Activated CD8-positive, alpha-beta memory T cell treated with anti-CD3 and anti-CD28 coated beads, Interleukin-2, amount 50 U/mL, for 24 hours (primary cell): ENCODE results near the gene C10orf105.

Experiments
- DNase-seq: peaks from one replicate; pipeline ENCODE4 v3.0.0-alpha.2; 2020; ENCODE audit errors: extremely low read depth

Gene C10orf105

DNA sequence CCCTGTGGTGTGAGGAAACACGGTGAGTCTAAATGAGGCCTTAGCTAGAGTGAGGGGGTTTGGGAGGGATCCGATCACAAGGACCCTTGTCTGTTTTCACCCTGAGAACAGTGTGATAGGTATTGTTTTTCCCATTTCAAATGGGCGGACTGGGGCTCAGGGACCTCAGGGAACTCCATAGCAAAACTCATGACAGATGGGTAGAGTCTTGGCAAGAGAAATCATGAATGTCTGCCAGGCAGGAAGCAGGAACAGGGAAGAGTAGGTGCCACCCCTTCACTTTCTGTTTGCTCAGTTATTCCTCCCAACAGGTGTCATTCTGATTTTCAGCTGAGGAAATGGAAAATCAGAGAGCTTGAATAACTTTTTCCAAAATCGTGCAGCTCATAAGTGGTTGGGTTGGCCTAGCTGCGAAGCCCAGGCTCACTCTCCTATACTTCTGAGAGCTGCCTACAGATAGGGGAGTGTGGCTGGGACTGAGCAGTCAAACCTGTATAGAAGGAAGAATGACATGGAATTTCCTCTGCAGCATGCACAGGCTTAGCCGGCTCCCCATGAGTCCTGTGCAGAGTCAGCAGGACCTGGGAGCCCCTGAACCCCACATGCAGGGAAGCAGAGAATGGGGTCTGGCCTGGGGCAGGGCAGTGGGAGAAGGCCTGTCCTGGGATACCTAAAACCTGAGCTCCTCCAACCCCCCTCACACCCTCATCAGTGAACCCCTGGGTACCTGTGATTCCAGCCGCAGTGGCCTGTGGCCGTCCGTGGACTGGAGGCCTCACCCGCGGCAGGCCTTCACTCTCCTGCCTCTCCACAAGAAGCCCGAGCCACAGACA is 17.6 kb upstream of the C10orf105 start:
- no peak for DNase-seq

DNA sequence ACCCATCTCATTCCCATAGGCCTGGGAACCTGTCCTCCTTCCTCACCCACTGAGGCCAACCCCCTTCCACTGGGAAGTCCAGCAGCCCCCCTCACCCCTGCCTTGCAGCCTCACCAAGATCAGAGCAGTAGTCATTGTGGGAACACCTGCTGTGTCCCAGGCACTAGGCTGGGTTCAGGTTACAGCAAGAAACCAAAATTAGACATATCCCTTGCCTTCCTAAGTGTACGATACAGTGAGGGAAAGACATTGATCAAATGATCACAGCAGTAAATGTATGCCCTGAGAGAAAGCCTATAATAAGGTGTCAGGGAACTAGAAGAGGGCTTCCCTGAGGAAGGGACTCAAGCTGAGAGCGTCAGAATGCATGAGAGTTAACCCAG is 17.0 kb upstream of the C10orf105 start:
- no peak for DNase-seq

DNA sequence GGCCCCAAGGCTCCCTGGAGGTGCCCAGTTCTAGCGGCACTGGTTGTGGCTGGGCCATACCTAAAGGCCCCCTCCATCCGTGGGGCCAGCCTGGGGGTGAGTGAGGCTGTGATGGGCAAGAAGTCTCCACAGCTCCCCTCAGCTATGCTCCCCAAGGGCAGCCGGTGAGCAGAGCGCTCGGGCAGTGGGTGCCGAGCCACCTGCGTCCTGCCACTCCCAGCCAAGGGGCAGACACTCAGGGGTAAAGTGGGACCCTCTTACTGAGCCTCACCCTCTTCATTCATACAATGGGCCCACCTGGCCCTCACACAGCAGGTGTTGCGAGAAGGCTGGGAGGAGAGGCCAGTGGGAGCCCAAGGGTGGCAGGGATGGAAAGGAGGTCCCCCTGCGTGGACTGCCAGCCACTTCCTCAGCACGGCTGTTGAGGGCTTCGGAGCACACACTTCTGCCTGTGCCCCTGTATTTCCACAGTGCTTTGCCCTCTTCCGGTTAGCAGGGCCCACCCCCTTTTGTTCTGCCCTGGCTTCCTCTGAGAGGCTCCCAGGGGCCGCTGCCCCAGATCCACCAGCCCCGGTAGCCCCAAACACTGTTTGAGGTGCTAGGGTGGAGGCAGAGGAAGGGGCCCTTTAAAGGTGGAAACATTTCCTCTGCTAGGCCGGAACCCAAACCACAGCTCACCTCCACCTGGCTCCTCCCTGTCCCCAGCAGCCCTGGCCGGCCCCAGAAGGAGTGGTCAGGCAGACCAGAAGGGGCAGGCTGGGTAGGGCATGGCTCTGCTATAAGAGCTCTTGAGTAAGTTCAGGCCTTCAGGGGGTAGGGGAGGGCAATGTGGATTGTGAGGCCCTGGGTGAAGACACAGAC is 16.4 kb upstream of the C10orf105 start:
- DNase-seq: no peak

DNA sequence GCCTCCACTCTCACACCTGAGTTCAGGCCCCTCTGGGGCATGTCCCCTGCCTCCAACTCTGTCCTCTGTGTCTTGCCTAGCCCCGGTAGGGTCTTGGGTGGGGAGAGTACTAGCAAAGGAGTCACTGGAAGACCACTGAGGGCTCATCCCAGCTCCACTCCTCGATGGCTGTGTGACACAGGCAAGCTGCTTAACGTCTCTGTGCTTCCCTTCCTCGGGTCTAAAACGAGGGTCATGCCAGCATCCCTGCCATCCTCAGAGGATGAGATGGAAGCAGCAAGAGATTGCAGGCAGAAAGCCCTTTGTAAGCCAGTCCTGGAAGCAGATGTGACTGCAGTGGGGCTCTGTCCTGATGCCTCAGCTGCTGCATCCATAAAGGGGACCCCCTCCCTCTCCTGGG is 15.2 kb upstream of the C10orf105 start:
- no peak for DNase-seq

DNA sequence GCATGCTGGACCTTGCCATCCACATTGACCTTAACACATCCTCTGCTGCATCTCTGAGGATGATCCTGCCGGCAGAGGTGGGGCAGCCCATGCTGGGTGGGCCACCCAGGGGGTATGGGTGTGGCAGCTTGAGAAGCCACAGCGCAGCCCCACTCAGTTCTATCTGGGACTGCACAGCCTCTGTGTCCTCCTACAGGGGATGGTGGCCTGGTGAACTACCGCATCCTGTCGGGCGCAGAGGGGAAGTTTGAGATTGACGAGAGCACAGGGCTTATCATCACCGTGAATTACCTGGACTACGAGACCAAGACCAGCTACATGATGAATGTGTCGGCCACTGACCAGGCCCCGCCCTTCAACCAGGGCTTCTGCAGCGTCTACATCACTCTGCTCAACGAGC is 12.2 kb upstream of the C10orf105 start:
- DNase-seq: no peak

DNA sequence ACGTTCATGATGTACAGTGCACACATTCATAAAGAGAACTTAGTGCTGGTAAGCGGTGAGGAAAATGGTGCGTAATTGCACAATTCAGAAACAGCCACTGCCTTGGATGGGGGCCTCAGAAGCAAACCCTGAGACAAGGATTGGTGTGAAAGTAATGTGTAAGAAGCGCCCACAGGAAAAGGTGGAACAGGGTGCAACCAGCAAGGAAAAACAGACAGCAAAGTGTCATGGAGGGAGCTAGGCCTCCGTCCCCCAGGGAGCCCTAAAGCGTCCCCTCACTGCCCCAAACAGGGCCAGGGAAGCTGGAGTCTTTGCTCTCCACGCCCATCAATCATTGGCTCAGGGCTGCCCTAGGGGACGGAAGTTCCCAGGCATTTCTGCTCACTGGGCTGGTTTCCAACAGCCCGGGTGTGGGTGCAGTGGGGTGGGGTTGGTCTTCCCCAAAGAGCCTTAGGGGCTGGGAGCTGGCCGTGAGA is 9.6 kb upstream of the C10orf105 start:
- DNase-seq: no peak

DNA sequence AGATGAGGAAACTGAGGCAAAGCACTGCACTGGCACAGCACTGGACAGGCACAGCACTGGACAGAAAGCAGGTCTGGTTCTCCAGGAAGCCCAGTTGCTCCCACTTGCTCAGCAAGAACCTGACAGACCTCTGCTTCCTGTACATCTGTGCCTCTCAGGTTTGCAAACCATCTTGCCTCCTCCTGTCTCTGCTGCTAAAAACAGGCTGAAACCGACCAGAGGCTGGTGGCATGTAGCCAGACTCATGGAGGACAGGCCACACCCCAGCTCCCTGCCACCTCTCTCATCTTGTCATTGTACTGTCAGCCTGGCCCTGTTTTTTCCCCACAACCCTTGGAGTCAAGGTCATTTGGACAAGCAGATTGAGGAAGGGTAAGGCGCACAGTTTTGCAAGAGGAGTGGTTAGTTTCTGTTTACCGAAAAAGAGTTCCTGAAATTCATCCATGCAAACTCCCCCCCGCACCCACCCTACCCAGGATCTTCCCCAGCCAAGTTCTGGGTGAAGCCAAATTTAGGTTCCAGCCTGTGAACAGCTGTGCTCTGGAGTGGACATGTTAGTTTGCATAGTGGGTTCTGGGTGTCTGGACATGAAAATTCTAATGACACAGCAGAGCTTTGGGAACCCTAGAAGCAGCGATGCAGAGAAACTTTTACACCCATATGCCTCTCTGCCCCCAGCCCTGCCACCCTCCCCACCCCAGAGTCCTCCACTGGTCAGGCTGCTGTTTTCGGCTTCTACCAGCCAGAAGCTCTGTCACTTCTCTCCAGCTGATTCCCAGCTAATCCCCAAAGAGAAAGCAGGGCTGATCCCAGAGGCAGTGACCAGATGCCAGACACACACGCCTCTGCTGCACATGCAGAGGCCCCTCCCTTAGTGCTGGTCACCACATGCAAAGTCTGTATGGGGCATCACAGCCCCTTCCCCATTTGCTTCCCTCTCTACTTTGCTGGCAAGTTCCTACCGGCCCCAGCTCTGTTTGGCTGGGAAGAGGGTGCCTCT is 8.5 kb upstream of the C10orf105 start:
- no peak for DNase-seq

DNA sequence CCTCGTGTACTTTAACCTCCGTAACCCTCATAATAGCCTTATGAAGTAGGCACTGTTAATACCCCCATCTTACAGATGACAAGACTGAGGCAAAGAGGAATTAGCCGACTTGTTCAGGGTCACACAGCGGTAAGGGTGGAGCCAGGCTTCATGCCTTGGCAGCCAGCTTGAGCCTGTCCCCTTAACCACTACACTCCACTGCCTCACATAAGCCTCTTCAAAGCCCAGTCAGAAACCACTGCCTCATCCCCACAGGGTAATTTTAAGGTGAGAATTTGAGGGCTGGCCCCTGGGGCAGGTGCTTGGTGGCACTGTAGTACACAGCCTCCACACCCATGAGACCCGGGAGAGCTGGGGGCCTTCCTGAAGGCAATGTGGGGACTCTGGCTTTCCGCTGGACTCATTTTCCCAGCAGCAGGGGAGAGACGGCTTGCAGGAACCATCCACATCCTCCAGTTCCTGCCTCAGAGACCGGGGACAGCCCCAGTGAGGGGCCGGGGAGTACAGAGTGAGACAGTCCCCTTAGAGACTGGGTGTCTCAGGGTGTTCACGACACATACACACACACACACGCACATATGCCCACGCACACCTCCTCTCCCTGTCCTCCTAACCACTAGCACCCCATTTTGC is 7.6 kb upstream of the C10orf105 start:
- DNase-seq: no peak

DNA sequence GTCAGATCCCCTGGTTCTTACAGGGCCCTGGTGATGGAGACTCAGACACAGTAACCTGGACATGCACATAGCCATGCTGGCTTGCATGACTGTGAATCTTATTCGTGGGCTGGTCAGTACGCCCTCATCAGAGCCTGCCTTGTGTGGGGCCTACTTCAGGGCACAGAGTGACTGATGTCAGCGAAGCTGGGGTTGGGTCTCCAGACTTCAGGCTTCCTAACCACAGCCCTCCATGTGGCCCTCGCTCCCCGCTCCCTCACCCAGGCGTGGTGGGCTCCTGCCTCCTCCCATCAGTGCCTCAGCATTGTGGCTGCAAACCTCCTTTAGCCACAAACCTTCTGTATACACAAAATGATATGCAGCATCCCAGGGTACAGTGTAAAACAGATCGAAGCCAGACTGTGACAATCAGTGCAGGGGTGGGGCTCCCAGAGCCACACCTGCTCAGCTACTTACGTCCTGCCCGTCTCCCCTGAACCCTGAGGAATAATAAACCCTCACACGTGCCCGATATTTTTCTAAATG is 7.1 kb upstream of the C10orf105 start:
- DNase-seq: no peak

DNA sequence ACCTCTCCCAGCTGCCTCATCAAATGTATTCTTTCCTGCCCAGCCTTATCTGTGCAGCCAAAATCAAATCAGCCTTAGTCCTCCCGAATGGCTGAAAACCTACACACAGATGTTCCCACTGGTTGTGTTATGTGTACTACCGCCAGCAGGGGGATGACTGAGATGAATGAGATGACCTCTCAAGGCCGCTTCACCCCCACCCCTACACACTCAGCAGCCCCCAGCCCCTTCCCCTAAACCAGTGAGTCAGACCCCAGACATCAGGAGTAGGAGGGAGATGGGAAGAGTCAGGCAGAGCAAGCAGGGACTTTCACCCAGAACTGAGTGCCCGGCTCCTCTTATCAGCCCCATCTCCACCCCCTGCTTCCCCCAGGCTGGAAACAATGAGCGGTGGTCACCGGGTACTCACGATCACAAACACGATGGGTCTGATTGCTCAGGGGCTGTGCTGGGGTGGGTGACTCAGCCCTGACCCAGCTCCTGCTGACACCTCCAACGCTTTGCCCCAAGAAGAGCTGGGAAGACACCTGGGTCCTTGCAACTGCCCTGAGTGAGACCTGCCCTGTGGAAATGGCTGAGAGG is 6.5 kb upstream of the C10orf105 start:
- DNase-seq: no peak

DNA sequence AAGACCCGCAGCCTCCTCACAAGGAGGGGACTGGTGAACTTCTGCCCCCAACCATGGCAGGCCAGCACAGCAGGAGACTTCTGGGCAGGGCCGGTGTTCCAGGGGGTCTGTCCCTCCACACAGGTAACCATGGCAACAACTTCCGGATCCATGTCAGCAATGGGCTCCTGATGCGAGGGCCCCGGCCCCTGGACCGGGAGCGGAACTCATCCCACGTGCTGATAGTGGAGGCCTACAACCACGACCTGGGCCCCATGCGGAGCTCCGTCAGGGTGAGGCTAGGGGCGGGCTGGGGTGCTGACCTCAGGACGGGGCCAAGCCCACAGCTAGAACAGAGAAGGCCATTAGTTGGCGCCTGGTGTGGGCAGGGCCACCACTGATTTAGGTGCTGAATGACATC is 5.7 kb upstream of the C10orf105 start:
- no peak for DNase-seq

DNA sequence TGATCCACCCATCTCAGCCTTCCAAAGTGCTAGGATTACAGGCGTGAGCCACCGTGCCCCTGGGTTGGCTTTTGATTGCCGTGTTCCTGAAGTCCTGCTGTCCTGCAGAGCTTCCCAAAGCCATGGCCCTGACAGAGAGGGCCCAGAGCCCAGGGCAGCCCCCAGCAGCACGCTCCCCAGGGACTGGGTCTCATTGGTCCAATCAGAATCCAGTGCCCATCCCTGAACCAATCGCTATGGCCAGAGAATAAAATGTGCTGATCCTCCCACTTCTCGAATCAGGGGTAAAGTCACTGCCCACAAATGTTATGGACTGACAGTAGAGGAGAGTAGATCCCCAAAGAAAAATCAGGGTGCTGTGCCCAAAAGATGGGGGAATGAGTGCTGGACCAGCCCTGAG is 5.0 kb upstream of the C10orf105 start:
- DNase-seq: no peak

DNA sequence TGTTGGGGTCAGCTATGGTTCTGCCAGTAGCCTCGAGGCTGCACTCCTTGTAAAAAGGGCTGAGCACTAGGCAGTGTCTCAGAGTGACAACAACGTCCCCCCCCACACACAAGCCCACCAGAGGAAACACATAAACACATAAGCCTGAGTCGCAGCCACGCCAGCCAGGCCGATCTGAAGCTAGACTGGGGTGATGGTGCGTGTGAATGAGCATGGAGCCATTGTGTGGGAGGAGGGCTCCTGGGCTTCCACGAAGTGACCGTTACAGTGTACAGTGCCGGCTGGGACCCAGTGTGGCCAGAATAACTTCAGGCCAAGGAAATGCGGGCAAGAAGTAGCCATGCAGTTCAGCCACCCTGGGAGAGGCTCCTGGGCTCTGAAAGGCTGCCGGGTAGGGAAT is 3.7 kb upstream of the C10orf105 start:
- no peak for DNase-seq

DNA sequence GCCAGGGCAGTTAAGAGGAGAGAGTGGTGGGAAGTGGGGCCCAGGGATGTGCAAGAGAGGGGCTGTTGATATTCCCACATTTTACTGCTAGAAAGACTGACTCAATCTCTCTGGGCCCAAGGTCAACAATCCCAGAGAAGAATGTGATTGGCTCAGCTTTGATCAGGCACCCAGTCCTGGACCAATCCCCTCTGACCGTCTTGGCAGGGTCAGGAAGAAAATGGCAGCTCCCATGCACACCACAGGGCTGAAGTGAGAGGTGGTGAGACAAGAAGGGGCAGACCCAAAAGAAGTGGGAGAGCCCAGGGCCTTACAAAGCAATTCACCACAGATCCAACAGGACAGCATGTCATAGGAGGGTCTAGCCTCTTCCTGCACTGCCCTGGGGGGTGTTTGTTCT is 3.3 kb upstream of the C10orf105 start:
- no peak for DNase-seq

DNA sequence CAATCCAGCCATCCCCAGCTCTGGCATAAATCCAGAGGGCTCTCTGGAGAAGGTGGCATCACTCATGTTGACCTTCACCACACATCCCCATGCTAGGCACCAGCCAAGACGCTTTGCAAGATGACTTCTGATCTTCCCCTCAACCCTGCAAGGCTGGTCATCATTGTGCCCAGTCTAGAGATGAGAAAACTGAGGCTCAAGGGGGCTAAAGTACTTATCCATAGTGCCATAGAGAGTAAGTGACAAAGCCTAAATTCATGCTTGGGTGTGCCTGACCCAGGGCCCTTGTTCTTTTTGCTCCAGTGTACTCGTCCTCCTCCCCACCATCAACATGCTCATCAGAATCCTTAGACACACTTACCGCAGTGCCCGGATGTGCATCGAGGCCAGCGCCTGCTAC is 1.7 kb upstream of the C10orf105 start:
- DNase-seq: no peak

DNA sequence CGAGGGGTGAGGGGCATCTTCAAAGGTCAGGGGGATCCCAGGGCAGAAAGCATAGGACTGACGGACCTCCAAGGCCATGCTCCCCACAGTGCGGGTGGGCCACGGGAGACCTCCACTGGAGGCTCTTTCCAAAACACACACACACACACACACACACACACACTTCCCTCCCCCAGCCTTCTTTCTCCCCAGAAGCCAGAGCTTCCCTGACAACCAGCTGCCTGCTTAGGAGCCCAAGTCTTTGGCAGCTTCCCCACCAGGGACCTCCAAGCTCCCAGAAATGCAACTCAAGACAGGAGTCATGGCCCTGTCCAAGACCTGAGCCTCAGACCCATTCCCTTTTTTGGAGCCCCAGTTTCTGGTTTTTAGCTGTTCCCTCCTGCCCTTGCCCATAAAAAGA is 710 bp upstream of the C10orf105 start:
- no peak for DNase-seq

DNA sequence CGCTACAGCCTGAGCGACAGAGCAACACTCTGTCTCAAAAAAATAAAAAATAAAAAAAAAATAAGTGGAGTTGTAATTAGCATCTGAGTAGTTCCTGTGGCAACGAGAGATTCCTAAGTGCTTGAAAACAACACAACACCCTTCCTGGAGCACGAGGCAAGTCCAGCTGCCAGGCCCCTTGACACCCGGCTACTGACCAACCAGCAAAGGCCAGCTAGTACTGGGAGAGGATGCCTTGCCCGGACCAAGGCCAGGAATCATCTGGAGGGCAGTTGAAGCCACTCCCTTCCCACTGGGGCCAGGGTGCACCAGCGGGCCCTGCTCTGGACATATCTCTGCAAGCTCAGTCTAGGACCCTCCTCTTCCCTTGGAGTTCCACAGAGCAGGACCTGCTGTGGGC is 536 bp downstream of the C10orf105 start:
- DNase-seq: no peak

DNA sequence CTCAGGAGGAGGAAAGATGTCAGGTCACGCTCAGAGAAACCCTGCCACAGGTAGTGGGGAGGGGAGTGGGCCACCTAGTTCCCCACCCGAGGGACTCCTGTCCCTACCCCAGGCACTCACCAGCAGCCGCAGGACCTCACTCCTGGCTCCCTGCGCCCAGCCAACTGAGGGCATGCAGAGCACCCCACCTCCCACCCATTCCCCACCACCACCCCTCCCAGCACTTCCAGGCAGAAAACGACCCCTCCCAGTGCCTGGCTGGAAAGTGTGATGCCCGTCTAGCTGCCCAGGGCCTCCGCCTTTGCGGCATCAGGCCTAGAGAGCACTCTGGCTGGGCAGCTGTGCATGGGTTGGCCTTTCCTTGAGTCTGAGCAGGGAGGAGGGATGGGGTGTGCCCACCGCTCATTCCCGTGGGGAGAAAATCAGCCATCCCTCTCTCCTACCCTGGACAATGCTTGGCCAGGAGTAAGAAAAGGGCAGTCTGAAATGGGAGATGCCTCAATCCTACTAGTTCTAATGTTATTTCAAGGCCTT is 1.3 kb downstream of the C10orf105 start:
- no peak for DNase-seq

DNA sequence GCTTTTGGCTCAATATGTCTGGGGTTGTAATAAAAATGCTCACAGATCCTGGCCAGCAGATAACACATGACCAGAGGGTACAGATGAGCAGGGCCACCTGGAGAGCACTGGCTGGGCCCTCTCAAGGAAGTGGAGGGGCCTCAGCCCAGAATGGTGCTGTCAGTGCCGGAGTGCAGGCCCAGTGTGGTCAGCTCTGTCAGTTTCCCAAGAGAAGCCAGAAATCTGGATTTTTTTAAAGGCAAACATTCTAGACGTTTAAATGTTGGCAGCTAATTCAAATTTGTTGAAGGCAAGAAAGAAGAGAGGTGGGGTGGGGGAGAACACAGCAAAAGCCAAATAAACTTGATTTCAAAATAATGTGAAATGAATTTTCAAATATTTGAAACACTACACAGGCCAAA is 2.0 kb downstream of the C10orf105 start:
- no peak for DNase-seq

DNA sequence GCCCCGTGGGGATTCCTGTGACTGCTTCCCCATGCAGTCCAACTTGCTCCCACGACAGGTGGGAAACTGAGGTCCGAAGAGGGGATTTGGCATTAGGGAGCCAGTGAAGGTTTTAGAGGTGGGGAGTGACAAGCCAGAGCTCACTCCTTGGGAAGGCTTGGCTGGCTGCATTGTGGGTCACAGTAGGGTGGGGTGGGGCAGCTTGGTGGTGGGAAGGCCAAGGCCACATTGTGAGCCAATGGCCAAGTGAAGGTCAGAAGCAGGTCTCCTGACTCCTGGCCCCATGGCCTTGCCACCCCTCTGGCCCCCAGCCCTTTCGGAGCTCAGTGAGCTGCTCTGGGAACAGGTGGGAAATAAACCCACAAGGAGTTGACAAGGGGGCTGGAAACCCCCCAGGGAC is 2.5 kb downstream of the C10orf105 start:
- DNase-seq: no peak
